HepG2 (cell line): ENCODE data around the gene ADGRG1. TPM values are rescaled to one million over a fixed set of nuclear protein-coding genes. Genes with fewer than 3 reads are reported as not detected.
A peak's percentile ranks its signal among the peaks of the same experiment; 100 is the strongest.

Experiments used
- ATAC-seq: fragments of 200-7000 bp; cut with Tn5 transposase; 3 replicates; pipeline ENCODE4 v1.9.1; 2020; ENCODE audit warnings: mild to moderate bottlenecking, moderate library complexity
- BruUV-seq: library from RNA; stranded (reverse); fragments of 400-500 nt; replicated peaks from 2 replicates; lab custom pipeline; 2021; lab: Mats Ljungman, UMichigan
- CTCF ChIA-PET: fragments of 300-600 bp; formaldehyde crosslinking; extraction: SDS; loops from one replicate; lab custom pipeline; 2021; ENCODE audit warnings: low total read pairs, inconsistent platforms, low intra/inter-chr PET ratio; lab: Yijun Ruan, JAX
- POLR2A ChIA-PET: fragments of 350-600 bp; sonication (Branson Sonifier 250); formaldehyde crosslinking; loops from one replicate; lab custom pipeline; 2020; ENCODE audit warnings: antibody characterized with exemption, inconsistent platforms; lab: Yijun Ruan, JAX
- DNase-seq: peaks from one replicate; pipeline ENCODE4 v3.0.0-alpha.2; 2015; ENCODE audit warnings: low spot score
- FAIRE-seq: peaks from 3 replicates; lab custom pipeline; 2011; peaks lifted over from hg19 to GRCh38; lab: Jason Lieb, UNC
- H2AFZ ChIP-seq: one replicate; pipeline ENCODE4 v1.6.1; 2011; ENCODE audit warnings: low read length, inconsistent platforms
- H3K27ac ChIP-seq: fragments of 300-600 bp; 3 replicates; pipeline ENCODE4 v1.8.0; 2011; ENCODE audit warnings: mixed run types, mild to moderate bottlenecking, mixed read lengths, low read length, inconsistent platforms; ENCODE audit not compliant: insufficient read depth; ENCODE audit errors: extremely low read length
- H3K27me3 ChIP-seq, 2 experiments: fragments of 200-600 bp in 1 of 2; 2 replicates in 1 of 2; 3 replicates in 1 of 2; pipeline versions ENCODE4 v1.6.0 to v1.8.0; 2011; ENCODE audit warnings: low read length in 2 of 2, mild to moderate bottlenecking in 2 of 2, moderate library complexity in 2 of 2, inconsistent platforms in 1 of 2; ENCODE audit not compliant: insufficient read depth in 2 of 2, control insufficient read depth in 1 of 2
- H3K36me3 ChIP-seq, 2 experiments: fragments of 200-600 bp in 1 of 2; replicated peaks in 1 of 2; 2 replicates in 1 of 2; 3 replicates in 1 of 2; pipeline versions ENCODE4 v1.5.1 to v1.8.0; 2011; ENCODE audit warnings: low read length in 2 of 2, inconsistent platforms in 1 of 2; ENCODE audit not compliant: insufficient read depth in 2 of 2, control insufficient read depth in 1 of 2
- H3K4me1 ChIP-seq: 2 replicates; pipeline ENCODE4 v1.5.1; 2012; ENCODE audit warnings: low read length, inconsistent platforms; ENCODE audit not compliant: insufficient read depth
- H3K4me2 ChIP-seq: 2 replicates; pipeline ENCODE4 v1.6.0; 2011; ENCODE audit warnings: low read depth, low read length, inconsistent platforms
- H3K4me3 ChIP-seq, 3 experiments: fragments of 200-600 bp in 1 of 3; sonication (generic), shearing (Covaris generic) in 1 of 3; replicated peaks in 1 of 3; 2 replicates each; pipeline ENCODE4 v1.5.1; 2011 to 2016; ENCODE audit warnings: low read length in 3 of 3, inconsistent platforms in 2 of 3, low read depth in 2 of 3, mild to moderate bottlenecking in 2 of 3, control low read depth in 1 of 3, mixed read lengths in 1 of 3; ENCODE audit not compliant: insufficient read depth in 1 of 3
- H3K79me2 ChIP-seq: one replicate; pipeline ENCODE4 v1.6.1; 2011; ENCODE audit warnings: low read length, inconsistent platforms; ENCODE audit not compliant: insufficient read depth
- H3K9ac ChIP-seq: 2 replicates; pipeline ENCODE4 v1.6.0; 2011; ENCODE audit warnings: mild to moderate bottlenecking, low read depth, low read length, inconsistent platforms; ENCODE audit not compliant: insufficient read depth
- H3K9me3 ChIP-seq: 2 replicates; pipeline ENCODE4 v1.5.1; 2012; ENCODE audit warnings: mild to moderate bottlenecking, low read length
- H4K20me1 ChIP-seq: 2 replicates; pipeline ENCODE4 v1.6.0; 2011; ENCODE audit warnings: inconsistent platforms, mild to moderate bottlenecking, low read length, moderate library complexity; ENCODE audit not compliant: insufficient read depth
- BHLHE40 ChIP-seq: IDR thresholded peaks from 2 replicates; pipeline ENCODE4 v1.6.1; 2011; ENCODE audit warnings: low read length, improper control_type of control experiment
- CHD2 ChIP-seq: IDR thresholded peaks from 2 replicates; pipeline ENCODE4 v1.6.1; 2011; ENCODE audit warnings: low read depth, low read length, improper control_type of control experiment
- DNMT3B ChIP-seq: conservative IDR thresholded peaks from 2 replicates; pipeline ENCODE4 v1.6.1; 2016; ENCODE audit warnings: missing biosample characterization, control low read depth
- FOSL2 ChIP-seq: sonication (generic); formaldehyde crosslinking; IDR thresholded peaks from 2 replicates; pipeline ENCODE4 v1.4.0; 2020; ENCODE audit warnings: missing genetic modification reagents
- HNRNPLL ChIP-seq: fragments of 200-400 bp; formaldehyde crosslinking; IDR thresholded peaks from 2 replicates; pipeline ENCODE4 v1.6.1; 2017; ENCODE audit warnings: mild to moderate bottlenecking, low read depth, low read length; ENCODE audit not compliant: poor library complexity, severe bottlenecking
- KAT7 ChIP-seq: IDR thresholded peaks from 2 replicates; pipeline ENCODE4 v1.6.1; 2018; ENCODE audit warnings: borderline replicate concordance, missing compliant biosample characterization
- NR3C1 ChIP-seq: sonication (generic); formaldehyde crosslinking; IDR thresholded peaks from 2 replicates; pipeline ENCODE4 v1.4.0; 2020; ENCODE audit warnings: missing genetic modification reagents
- PCBP1 ChIP-seq: fragments of 200-400 bp; formaldehyde crosslinking; IDR thresholded peaks from 2 replicates; pipeline ENCODE4 v1.6.1; 2017; ENCODE audit warnings: mild to moderate bottlenecking, low read depth, low read length, borderline replicate concordance
- RAD21 ChIP-seq: fragments of 450-650 bp; formaldehyde crosslinking; IDR thresholded peaks from 2 replicates; pipeline ENCODE4 v1.5.0; 2020; ENCODE audit warnings: mild to moderate bottlenecking
- RFX1 ChIP-seq: fragments of 450-650 bp; IDR thresholded peaks from 2 replicates; pipeline ENCODE4 v1.6.1; 2017
- SNAPC2 ChIP-seq: sonication (generic); formaldehyde crosslinking; IDR thresholded peaks from 2 replicates; pipeline ENCODE4 v1.8.1; 2022; ENCODE audit warnings: mild to moderate bottlenecking, missing genetic modification reagents
- ZNF124 ChIP-seq: sonication (generic); formaldehyde crosslinking; IDR thresholded peaks from 2 replicates; pipeline ENCODE4 v1.4.0; 2020; ENCODE audit warnings: missing genetic modification reagents
- ZNF44 ChIP-seq: sonication (generic); formaldehyde crosslinking; IDR thresholded peaks from 2 replicates; pipeline ENCODE4 v1.5.1; 2020; ENCODE audit warnings: mild to moderate bottlenecking, missing genetic modification reagents
- ZNF552 ChIP-seq: sonication (generic); formaldehyde crosslinking; IDR thresholded peaks from 2 replicates; pipeline ENCODE4 v1.9.0; 2022; ENCODE audit warnings: missing genetic modification reagents, mild to moderate bottlenecking, borderline replicate concordance
- ZZZ3 ChIP-seq: sonication (generic); formaldehyde crosslinking; IDR thresholded peaks from 2 replicates; pipeline ENCODE4 v1.4.0; 2020; ENCODE audit warnings: missing genetic modification reagents, mild to moderate bottlenecking, borderline replicate concordance
- WGBS: methylation state at CpG from one replicate; pipeline ENCODE4 v1.1.6; 2017; ENCODE audit warnings: low lambda C conversion rate; 5-methylcytosine and 5-hydroxymethylcytosine counted together
- in situ Hi-C: cut with HindIII; loops from 2 replicates; pipeline ENCODE4 v1.10.0; 2017; ENCODE audit warnings: low pct_unique_long_range_greater_than_20kb; ENCODE audit not compliant: extremely low pct_ligation_motif_present
- intact Hi-C: fragments of 100-400 bp; cut with micrococcal nuclease; formaldehyde crosslinking; loops from one replicate; pipeline ENCODE4 v1.10.0; 2022; ENCODE audit not compliant: unreplicated experiment
- polyA plus RNA-seq, 8 experiments: library from polyadenylated mRNA; depleted of rRNA in 3 of 8; stranded (reverse) in 7 of 8; unstranded in 1 of 8; fragments of >200 nt; fragmentation: Illumina TruSeq in 4 of 8; extraction: Trizol in 4 of 8; gene quantifications; 2 replicates each; pipeline versions ENCODE4 v1.2.1 to v1.2.3, GENCODE V29; 2011 to 2016; ENCODE audit warnings: low read depth in 4 of 8, missing spikeins in 1 of 8, mixed read lengths in 1 of 8; ENCODE audit not compliant: insufficient read depth in 1 of 8
- total RNA-seq, 5 experiments: library from RNA; depleted of rRNA; stranded (reverse); fragments of >200 nt; fragmentation: Illumina TruSeq; extraction: Trizol; gene quantifications; 2 replicates each; pipeline ENCODE4 v1.2.3, GENCODE V29; 2016; ENCODE audit warnings: low read depth in 1 of 5
- TF ChIP-seq, protein P1 (sequence below): sonication (generic); formaldehyde crosslinking; IDR thresholded peaks from 2 replicates; pipeline ENCODE4 v1.5.0; 2020; ENCODE audit warnings: mild to moderate bottlenecking, missing genetic modification reagents, moderate library complexity
- TF ChIP-seq, protein P2 (sequence below): sonication (generic); formaldehyde crosslinking; IDR thresholded peaks from 2 replicates; pipeline ENCODE4 v1.9.0; 2022; ENCODE audit warnings: missing genetic modification reagents, mild to moderate bottlenecking, borderline replicate concordance

Gene ADGRG1
- total and polyA plus RNA-seq, 2 of the 13 experiments (the other 11 are each of a cell fraction or from before 2014, with no cell fraction given): 2.7 to 5.9 TPM

DNA sequence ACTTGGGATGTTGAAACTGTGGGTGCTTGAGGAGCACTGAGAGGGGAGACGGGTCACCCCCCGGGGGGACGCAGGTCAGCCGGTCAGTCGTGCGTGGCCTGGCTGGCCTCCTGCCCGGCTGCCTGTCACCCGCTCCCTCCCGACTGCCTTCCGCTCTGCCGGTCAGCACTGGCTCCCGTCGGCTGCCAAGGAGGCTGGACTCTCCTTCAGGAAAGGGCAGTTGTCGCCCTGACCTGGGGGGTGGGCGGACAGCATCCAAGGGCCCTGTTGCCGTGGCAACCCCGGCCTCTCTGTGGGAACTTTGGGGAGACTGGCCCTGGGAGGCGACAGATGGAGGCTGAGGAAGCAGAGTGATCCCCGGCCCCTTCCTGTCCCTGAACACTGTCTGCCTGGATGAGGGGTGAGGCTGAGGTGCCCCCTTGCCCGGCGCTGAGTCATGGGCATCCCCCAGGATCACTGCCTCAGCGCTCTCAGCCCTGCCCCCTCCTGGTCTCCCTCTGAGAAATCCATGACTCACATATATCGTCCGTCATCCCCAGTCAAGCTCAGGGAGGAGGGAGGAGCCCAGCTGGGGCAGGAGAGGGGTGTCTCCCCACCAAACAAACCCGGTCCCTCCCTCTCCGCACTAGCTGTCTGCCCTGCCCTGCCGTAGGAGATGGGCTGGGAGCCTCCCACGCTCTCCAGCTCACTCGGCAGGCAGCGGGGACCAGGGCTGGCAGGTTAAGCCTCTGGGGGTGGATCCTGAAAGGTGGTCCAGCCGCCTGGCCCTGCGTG is at the start of gene ADGRG1 (continued):
- TF ChIP-seq SNAPC2 (CRISPR knock-in tag) (no peak), HNRNPLL (peak; percentile 28), DNMT3B (no peak), ZNF44 (CRISPR knock-in tag) (no peak), RFX1 (peak; percentile 72), ZNF552 (CRISPR knock-in tag) (no peak), FOSL2 (CRISPR knock-in tag) (peak; percentile 88), RAD21 (CRISPR knock-in tag) (peak; percentile 12; the same call in 1 of the 2 replicates), ZZZ3 (CRISPR knock-in tag) (no peak), BHLHE40 (no peak)
- TF ChIP-seq, protein P1, sequence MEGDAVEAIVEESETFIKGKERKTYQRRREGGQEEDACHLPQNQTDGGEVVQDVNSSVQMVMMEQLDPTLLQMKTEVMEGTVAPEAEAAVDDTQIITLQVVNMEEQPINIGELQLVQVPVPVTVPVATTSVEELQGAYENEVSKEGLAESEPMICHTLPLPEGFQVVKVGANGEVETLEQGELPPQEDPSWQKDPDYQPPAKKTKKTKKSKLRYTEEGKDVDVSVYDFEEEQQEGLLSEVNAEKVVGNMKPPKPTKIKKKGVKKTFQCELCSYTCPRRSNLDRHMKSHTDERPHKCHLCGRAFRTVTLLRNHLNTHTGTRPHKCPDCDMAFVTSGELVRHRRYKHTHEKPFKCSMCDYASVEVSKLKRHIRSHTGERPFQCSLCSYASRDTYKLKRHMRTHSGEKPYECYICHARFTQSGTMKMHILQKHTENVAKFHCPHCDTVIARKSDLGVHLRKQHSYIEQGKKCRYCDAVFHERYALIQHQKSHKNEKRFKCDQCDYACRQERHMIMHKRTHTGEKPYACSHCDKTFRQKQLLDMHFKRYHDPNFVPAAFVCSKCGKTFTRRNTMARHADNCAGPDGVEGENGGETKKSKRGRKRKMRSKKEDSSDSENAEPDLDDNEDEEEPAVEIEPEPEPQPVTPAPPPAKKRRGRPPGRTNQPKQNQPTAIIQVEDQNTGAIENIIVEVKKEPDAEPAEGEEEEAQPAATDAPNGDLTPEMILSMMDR (CRISPR knock-in tag): peak; percentile 54
- TF ChIP-seq, all 625 proteins: peak for 22

DNA sequence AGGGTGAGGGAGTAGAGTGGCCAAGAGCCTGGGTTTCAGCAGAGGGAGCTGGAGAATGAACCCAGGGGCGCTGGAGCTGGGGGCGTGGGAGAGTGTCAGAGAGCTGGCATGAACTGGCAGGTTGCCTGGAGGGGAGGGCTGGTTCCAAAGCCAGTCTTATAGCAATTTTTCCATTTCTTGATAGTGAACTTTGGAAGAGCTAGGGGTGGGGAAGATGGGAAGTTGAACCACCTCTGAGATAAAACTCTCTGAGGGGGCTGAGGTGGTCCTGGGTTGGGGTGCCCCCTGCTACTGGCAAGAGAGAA is 49.1 kb upstream of the ADGRG1 start:
- TF ChIP-seq KAT7 (no peak), CHD2 (no peak), PCBP1 (no peak), NR3C1 (CRISPR knock-in tag) (no peak), ZNF124 (CRISPR knock-in tag) (no peak)
- TF ChIP-seq, protein P2, sequence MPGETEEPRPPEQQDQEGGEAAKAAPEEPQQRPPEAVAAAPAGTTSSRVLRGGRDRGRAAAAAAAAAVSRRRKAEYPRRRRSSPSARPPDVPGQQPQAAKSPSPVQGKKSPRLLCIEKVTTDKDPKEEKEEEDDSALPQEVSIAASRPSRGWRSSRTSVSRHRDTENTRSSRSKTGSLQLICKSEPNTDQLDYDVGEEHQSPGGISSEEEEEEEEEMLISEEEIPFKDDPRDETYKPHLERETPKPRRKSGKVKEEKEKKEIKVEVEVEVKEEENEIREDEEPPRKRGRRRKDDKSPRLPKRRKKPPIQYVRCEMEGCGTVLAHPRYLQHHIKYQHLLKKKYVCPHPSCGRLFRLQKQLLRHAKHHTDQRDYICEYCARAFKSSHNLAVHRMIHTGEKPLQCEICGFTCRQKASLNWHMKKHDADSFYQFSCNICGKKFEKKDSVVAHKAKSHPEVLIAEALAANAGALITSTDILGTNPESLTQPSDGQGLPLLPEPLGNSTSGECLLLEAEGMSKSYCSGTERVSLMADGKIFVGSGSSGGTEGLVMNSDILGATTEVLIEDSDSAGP: no peak
- Histone ChIP-seq H3K27me3 (no peaks in the 10 kb centered on the region; a peak in 1 of 5 replicates), H3K9me3 (no peaks in the 10 kb centered on the region), H3K36me3 (no peaks in the 10 kb centered on the region), H4K20me1 (no peaks in the 10 kb centered on the region), H3K79me2 (no peaks in the 10 kb centered on the region), H3K4me2 (no peak overlapping the region), H3K27ac (no peak overlapping the region), H3K4me1 (peaks cover 10% of the 10 kb centered on the region; the same call in 1 of the 2 replicates), H2AFZ (no peak overlapping the region), H3K9ac (no peak overlapping the region), H3K4me3 (no peak overlapping the region)
- ATAC-seq: no peak
- 71% methylated on average over 2 of the region's 2 CpGs for WGBS
- no TSS peak for BruUV-seq
- DNase-seq: no peak
- POLR2A ChIA-PET: no interaction called here
- CTCF ChIA-PET: interaction anchor here (5.4 kb wide), 1 partner anchor 69 kb away, joined by 119 read pairs; no protein-coding TSS in a partner anchor
- intact Hi-C loops: no loop called here
- FAIRE-seq: no peak
- in situ Hi-C loops: no loop called here
